ENCODE results near the gene P2RY6.

DNA sequence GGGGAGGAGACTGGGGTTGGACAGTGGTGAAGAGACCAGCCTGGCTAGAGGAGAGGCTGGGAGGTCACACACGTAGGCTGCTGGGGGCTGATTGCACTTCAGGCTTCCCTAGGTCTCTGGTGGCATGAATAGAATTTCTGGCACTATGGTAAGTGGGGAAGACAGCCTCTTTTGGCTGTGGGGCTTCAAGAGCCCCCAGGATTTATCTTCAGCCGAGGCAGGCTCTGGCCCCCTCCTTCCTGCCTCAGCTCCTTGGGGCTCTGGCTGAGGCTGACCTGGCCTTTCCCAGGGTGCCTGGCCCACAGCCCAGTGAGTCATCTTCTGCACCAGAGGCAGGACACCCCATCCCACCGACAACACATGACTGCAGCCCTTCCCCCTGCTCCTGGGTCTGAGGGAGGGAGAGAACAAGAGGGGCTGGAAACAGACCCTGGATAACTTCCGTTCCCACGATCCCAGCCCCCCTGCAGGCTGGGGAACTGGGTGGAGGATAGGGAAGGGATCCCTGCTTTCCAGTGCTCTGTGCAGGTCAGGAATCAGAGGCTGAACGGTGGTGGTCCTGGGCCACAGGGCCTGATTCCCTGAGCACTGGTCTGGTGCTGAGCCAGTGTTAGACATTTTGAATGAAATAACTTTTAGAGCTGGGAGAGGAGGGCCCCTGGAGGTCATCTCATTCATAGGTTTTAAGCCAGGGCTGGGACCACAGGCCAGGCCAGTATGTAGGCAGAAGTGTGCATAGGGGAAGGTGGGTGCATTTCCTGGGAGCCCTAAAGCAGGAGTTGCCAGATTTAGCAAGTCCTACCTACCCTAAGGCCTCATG is 62.5 kb downstream of the P2RY6 start:
- TF ChIP-seq, protein P1, sequence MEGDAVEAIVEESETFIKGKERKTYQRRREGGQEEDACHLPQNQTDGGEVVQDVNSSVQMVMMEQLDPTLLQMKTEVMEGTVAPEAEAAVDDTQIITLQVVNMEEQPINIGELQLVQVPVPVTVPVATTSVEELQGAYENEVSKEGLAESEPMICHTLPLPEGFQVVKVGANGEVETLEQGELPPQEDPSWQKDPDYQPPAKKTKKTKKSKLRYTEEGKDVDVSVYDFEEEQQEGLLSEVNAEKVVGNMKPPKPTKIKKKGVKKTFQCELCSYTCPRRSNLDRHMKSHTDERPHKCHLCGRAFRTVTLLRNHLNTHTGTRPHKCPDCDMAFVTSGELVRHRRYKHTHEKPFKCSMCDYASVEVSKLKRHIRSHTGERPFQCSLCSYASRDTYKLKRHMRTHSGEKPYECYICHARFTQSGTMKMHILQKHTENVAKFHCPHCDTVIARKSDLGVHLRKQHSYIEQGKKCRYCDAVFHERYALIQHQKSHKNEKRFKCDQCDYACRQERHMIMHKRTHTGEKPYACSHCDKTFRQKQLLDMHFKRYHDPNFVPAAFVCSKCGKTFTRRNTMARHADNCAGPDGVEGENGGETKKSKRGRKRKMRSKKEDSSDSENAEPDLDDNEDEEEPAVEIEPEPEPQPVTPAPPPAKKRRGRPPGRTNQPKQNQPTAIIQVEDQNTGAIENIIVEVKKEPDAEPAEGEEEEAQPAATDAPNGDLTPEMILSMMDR (conservative IDR thresholded peaks at IDR 0.05; ENCODE audit: low read length), result no peak
- no peak for TF ChIP-seq EZH2phosphoT487 (IDR thresholded peaks at IDR 0.05; ENCODE audit: borderline replicate concordance, low read depth, low read length)
